HG03442 (cell line): Measurements from ENCODE around the gene PISD.

ENCODE experiments used
- ATAC-seq: cut with Tn5 transposase; IDR thresholded peaks from one replicate; pipeline ENCODE4 v1.9.1; 2021; ENCODE audit warnings: mild to moderate bottlenecking, moderate library complexity; ENCODE audit not compliant: unreplicated experiment

Gene PISD

GRCh38 chr22:31626427-31627150, 35.4 kb downstream of the PISD start:
- ATAC-seq, result no peak

- no peak for ATAC-seq
Measured at GRCh38 chr22:31625661-31626426, 36.2 kb downstream of the PISD start.

GRCh38 chr22:31625257-31625640, 36.8 kb downstream of the PISD start:
- no peak for ATAC-seq

GRCh38 chr22:31623592-31624304, 38.3 kb downstream of the PISD start:
- ATAC-seq, result no peak

GRCh38 chr22:31622980-31623379, 39.0 kb downstream of the PISD start:
- no peak for ATAC-seq

- ATAC-seq, result no peak
Measured at GRCh38 chr22:31621507-31622124, 40.4 kb downstream of the PISD start.

- ATAC-seq, result no peak
Measured at GRCh38 chr22:31620756-31621480, 41.1 kb downstream of the PISD start.

- ATAC-seq, result no peak
Measured at GRCh38 chr22:31619611-31620300, 42.3 kb downstream of the PISD start.

- ATAC-seq, result no peak
Measured at GRCh38 chr22:31618471-31619176, 43.4 kb downstream of the PISD start.

- ATAC-seq, result no peak
Measured at GRCh38 chr22:31618057-31618456, 44.0 kb downstream of the PISD start.

- ATAC-seq, result peak; percentile 72
Measured at GRCh38 chr22:31616315-31616980, 45.6 kb downstream of the PISD start.

- ATAC-seq, result peak; percentile 4
Measured at GRCh38 chr22:31615940-31616314, 46.1 kb downstream of the PISD start.

- no peak for ATAC-seq
Measured at GRCh38 chr22:31615491-31615860, 46.5 kb downstream of the PISD start.

GRCh38 chr22:31614781-31615490, 47.1 kb downstream of the PISD start:
- ATAC-seq, result no peak

- ATAC-seq, result no peak
Measured at GRCh38 chr22:31613904-31614296, 48.1 kb downstream of the PISD start.

- no peak for ATAC-seq
Measured at GRCh38 chr22:31613286-31613903, 48.6 kb downstream of the PISD start.

GRCh38 chr22:31612891-31613285, 49.1 kb downstream of the PISD start:
- ATAC-seq, result no peak
